Stimulated activated CD4-positive, alpha-beta T cell treated with anti-CD3 and anti-CD28 coated beads, Interleukin-2, amount 100 ng/mL, for 4 hours (primary cell): ENCODE results near the gene IRGC.
"Not testable (repeated sequence)": the region's sequence is repeated elsewhere in the genome, so short reads cannot be mapped to it uniquely, and the experiment has no call there.

ENCODE experiments used
- DNase-seq: peaks from one replicate; pipeline ENCODE4 v3.0.0-alpha.2; 2020; ENCODE audit warnings: low read depth

The IRGC gene, protein sequence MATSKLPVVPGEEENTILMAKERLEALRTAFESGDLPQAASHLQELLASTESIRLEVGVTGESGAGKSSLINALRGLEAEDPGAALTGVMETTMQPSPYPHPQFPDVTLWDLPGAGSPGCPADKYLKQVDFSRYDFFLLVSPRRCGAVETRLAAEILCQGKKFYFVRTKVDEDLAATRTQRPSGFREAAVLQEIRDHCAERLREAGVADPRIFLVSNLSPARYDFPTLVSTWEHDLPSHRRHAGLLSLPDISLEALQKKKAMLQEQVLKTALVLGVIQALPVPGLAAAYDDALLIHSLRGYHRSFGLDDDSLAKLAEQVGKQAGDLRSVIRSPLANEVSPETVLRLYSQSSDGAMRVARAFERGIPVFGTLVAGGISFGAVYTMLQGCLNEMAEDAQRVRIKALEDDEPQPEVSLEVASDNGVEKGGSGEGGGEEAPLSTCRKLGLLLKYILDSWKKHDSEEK

DNA sequence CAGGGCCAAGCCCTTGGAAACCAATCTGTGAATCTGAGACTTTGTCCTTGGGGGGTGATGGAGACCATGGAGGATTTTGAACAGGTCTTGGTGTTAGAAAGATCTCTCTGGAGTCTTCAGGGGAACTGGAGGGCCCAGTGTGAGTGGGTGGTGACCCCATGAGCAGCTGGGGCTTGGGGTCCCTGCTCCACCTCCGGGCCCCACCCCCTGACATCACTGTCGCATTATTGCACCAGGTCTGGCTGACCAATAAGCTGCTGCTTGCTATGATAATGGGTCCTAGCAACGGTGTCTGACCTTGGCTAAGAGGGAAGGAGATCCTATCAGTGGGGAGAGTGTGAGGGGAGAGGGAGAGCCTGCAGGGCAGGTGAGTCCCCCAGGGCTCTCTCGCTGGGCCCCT lies at the start of gene IRGC:
TSS of gene IRGC (plus strand) at position 301 of the 400 bp plus-strand sequence. CDS start 2,483 bp downstream, outside the sequence.
- DNase-seq: no peak

DNA sequence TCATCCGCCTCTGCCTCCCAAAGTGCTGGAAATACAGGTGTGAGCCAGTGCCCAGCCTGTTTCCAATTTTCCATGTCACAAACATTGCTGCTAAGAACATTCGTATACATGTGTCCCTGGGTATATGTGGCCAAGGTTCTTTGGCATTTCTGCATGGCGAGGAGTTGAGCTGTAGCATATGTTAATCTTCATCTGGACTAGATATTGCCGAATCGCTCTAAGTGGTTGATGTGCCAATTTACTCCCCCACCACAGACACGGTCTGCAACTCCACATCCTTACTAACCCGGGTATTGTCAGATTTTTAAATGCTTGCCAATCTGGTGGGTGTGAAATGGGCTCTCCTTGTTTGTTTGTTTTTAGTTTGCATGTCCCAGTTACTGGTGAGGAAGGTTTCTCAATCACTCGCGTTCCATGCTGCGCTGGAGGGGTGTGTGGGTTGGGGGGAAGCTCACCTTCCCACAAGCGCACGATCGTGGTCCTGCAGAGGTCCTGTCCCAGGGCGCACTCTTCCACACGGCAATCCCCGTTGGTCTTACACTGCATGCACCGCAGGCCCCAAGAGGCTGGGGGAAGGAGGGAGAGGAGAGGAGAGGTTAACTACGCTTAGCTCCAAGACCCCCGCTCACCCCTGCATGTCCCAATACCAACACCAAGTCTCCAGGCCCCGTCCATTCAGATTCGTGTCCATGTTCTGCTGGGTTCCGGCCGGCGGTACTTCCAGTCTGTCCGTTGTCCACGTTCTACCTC lies 48.6 kb upstream of the IRGC start:
- DNase-seq: no peak

- DNase-seq: no peak
These were observed 47.9 kb upstream of the IRGC start for GRCh38 chr19:43667876-43668405.

- peak; percentile 94 for DNase-seq
These were observed 47.3 kb upstream of the IRGC start for GRCh38 chr19:43668406-43669109.

DNA sequence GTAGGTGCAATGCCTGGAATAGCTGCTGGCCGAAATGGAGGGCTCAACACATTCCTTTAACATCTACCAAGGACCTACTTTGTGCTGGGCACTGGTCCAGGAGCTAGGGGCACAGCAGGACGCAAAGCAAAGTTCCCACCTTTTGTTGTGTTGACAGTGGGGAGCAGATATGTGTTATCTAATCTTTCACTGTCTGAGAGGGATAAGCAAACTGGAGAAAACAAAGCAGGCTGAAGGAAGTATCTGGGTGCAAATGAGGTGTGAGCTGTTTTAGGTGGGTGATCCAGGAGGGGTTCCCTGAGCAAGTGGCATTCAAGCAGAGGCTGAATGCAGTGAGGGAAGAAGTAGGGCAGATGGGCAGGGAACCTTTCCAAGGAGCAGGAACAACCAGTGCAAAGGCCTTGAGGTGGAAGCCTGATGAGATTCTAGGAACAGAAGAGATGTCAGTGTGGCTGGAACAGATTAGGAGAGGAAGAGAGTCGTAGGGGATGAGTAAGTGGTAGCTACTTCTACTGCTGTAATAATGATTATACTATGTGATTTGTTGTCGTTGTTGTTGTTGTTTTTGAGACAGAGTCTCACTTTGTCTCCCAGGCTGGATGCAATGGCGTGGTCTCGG lies 43.7 kb upstream of the IRGC start:
- no peak for DNase-seq

GRCh38 chr19:43673637-43674036 lies 42.2 kb upstream of the IRGC start:
- DNase-seq: no peak

DNA sequence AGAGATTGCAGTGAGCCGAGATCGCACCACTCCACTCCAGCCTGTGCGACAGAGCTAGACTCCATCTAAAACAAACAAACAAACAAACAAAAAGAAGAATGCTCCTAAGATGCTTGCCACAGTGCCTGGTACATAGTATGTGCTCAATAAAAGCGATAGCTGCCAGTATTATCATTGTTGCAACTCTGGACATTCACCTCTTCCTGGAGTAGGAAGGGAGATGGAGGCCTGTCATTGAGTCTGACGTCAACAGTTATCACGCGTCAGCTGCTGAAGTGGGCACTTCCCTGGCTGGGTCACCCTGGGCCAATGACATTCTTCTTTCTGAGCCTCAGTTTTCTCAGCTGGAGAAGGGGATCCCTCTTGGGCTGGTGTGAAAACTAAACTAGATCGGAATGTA lies 41.7 kb upstream of the IRGC start:
- no peak for DNase-seq

- no peak for DNase-seq
These were observed 41.3 kb upstream of the IRGC start for GRCh38 chr19:43674596-43674995.

DNA sequence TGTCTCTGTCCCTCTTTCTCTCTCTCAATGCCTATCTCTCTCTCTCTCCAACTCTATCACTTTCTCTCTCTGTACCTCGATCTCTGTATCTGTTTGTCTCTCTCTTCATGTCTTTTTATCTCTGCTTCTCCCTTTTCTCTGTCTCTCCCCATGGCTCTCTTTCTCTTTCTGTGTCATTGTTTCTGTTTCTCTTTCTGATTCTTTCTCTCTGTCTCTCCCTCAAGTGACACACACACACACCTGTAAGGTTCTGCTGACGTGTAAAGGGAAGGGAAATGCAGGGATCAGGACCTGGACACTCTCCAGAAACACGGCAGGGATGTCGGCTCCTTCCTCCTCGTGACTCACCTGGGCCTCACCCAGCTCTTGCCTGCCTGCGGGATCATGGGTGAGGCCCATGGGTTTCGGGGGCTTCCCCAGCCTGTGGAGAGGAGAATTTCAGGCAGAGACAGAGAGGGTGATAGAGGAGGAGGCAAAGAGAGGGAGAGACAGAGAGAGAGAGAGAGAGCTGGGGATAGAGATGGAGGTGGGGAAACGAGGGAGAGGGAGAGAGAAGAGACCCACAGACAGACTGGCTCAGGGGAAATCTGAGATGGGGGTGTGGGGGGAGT lies 40.5 kb upstream of the IRGC start:
- no peak for DNase-seq

- DNase-seq: no peak
These were observed 40.0 kb upstream of the IRGC start for GRCh38 chr19:43675906-43676305.

DNA sequence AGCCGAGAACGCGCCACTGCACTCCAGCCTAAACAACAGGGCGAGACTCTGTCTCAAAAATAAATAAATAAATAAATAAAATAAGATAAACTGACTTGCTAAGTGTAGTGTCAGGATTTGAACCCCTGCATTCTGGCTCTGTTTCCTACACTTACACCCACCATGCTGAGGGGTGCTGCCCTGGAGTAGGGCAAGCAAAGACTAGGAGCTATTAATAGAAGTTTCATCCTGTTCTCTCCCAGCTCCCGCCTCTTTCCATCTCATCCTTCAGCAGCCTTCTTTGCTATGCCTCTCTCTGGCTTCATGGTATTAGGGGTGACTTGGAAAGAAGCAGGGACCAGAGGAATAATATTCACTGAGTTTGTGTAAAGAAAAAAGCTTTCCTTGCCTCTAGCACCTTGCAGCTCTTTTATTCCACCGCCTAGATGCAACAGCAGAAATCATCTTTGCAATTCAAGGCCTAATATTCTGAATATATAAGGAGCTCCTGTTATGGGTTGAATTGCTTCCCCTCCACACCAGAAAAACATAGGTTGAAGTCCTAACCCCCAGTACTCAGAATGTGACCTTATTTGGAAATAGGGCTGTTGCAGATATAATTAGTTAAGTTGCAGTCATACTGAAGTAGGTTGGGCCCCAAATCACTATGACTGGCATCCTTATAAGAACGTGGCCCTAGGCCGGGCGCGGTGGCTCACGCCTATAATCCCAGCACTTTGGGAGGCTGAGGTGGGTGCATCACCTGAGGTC lies 37.2 kb upstream of the IRGC start:
- no peak for DNase-seq

- DNase-seq: no peak
These were observed 34.1 kb upstream of the IRGC start for GRCh38 chr19:43681821-43682220.

DNA sequence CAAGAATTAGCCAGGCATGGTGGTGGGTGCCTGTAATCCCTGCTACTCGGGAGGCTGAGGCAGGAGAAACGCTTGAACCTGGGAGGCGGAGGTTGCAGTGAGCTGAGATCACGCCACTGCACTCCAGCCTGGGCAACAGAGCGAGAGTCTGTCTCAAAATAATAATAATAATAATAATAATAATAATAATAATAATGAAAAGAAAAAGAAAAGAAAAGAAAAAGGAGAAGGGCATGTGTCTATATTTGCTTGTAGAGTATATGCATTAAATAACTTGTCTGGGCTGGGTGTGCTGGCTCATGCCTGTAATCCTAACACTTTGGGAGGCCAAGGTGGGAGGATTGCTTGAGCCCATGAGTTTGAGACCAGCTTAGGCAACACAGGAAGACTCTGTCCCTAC lies 33.6 kb upstream of the IRGC start:
- DNase-seq: not testable (repeated sequence)

DNA sequence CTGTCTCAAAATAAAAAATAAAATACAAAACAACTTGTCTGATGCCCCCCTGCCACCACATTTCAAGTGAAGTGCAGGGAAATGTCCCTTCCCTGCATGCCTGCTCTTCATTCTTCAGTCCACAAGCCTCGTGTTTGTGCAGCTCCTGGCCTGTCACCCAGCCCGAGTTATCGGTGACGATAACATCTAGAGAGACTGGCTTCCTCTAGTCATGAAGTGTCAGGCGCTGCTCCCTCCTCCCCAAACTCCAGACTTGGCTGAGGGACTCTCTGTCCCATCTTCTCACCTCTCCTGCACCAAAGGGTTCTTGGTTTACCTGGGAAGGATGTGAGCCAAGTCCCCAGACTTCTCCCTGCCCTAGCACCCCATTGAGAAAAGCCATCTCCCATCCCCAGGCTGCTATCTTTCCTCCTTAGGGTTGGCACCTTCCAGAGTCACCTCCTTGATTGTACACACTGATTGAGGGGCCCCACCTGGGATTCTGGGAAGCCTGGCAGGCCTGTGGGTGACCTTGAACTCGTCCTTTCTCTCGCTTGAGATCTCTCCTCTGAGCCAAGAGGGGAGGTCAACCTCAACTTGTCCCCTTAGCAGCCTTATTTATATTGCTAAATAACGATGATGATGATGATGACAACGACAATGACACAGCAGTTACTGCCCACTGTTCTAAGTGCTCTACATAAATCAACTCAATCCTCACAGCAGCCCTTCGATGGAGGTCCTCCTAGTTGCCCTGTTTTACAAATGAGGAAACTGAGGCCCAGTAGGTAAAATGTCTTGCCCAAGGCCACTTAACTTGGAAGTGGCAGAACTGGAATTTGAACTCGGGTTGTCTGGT lies 32.8 kb upstream of the IRGC start:
- DNase-seq: no peak

GRCh38 chr19:43683905-43684304 lies 32.0 kb upstream of the IRGC start:
- no peak for DNase-seq

DNA sequence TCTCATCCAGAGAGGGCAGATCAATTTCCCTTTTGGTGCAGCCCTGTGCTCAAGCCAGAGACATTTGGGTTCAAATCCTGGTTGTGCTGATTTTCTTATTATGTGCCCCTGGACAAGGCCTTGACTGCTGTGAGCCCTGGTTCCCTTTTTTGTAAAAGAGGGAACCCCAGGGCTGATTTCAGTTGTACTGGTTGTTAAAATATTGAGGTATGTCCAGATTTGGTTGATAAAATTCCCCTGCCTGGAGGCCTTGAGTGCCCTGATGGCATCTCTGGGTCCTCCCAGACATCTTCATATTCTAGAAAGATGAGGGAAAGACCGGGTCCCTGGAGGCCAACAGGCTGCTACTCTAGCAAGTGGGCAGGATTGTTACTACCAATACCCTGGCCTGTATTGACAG lies 31.6 kb upstream of the IRGC start:
- DNase-seq: no peak

DNA sequence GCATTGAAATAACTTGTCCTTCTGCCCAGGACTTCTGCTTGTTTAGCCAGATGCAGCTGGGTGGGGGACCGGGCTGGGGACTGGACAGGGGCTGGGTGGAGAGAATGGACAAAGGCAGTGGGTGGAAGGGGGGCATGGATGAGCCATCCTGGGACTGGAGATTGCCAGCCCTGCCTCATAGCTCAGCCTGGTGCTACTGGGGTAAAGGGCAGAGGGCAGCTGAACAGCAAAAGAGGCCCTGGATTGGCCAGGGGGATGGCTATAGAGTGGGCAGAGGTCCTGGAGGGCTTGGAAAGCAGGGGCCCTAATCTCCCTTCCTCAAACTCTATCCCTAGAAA lies 28.2 kb upstream of the IRGC start:
- DNase-seq: no peak

DNA sequence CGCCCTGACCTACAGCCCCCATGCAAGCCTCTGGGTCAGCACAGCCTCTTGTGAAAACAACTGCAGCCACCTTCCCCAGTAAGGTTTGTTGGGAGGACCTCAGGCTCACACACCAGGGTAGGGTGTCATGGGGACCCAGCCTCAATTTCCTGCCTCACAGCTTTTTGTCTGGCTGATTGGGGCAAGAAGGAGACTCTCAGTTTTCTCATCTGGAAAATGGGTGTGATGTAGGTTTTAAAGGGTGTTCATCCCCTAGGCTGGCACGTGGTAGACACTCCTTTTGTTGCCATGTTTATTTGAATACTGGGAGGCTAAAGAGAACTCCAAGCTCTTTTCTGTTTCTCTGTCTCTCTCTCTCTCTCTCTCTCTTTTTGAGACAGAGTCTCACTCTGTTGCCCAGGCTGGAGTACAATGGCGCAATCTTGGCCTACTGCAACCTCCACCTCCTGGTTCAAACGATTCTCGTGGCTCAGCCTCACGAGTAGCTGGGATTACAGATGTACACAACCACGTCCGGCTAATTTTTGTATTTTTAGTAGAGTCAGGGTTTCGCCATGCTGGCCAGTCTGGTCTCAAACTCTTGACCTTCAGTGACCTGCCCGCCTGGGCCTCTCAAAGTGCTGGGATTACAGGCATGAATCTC lies 27.7 kb upstream of the IRGC start:
- no peak for DNase-seq

- no peak for DNase-seq
These were observed 25.4 kb upstream of the IRGC start for GRCh38 chr19:43690444-43690843.

DNA sequence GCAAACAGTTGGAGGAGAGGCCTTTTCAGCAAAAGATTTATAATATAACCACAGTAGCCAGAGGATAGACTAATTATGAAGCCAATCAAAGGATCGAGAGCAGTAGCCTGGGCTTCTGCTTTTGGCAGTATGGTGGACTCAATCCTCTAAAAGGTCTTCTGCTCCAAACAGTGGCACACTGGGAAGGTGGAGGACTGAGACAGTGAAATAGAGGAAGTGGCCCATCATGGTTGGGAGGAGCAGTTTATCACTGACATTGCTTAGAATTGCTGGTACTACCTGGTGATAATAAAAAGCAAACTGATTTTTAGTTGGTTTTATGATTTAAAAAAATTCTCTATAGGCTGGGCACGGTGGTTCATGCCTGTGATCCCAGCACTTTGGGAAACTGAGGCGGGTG lies 25.0 kb upstream of the IRGC start:
- no peak for DNase-seq
